Measurements from ENCODE around the gene HOXD12. TPM values are rescaled to one million over a fixed set of nuclear protein-coding genes. Genes with fewer than 3 reads are reported as not detected.

The HOXD12 gene
- total RNA-seq, 2 experiments from 2014 or later = 0.25 TPM; not detected in 1

GRCh38 chr2:176075481-176075880 is 24.1 kb upstream of the HOXD12 start:
- Histone ChIP-seq H2AFZ (ENCODE audit: low read length) (no peak overlapping the region), H3K9me3 (ENCODE audit: low read length) (no peaks in the 10 kb centered on the region), H3K4me3 (ENCODE audit: low read depth, low read length, poor library complexity, severe bottlenecking) (no peak overlapping the region), H3K9me2 (ENCODE audit: insufficient read depth, low read length) (no peaks in the 10 kb centered on the region), H3K4me2 (ENCODE audit: low read length) (no peak overlapping the region), H3K27ac (ENCODE audit: low read depth, low read length, poor library complexity, severe bottlenecking) (no peak overlapping the region), H3K79me2 (ENCODE audit: insufficient read depth, low read depth, low read length) (no peaks in the 10 kb centered on the region), H3K4me1 (ENCODE audit: insufficient read depth, low read length, poor library complexity, severe bottlenecking) (no peaks in the 10 kb centered on the region), H4K20me1 (ENCODE audit: insufficient read depth, low read length) (no peaks in the 10 kb centered on the region), H3K36me3 (ENCODE audit: insufficient read depth, low read length) (no peaks in the 10 kb centered on the region)
- intact Hi-C loops (cut with micrococcal nuclease; ENCODE audit: unreplicated experiment) = no loop called here
- no peak for DNase-seq (ENCODE audit: low spot score)
- CTCF ChIA-PET (ENCODE audit: unreplicated experiment) = interaction anchor here (0.5 kb wide), 1 partner anchor 596 kb away, joined by 3 read pairs; no protein-coding TSS in a partner anchor
- TF ChIP-seq CTCF (conservative IDR thresholded peaks at IDR 0.05; ENCODE audit: low read length) (no peak), EZH2phosphoT487 (IDR thresholded peaks at IDR 0.05; ENCODE audit: borderline replicate concordance, low read depth, low read length) (no peak)
- POLR2A ChIA-PET = interaction anchor here (0.7 kb wide), 1 partner anchor 313 kb away, joined by 3 read pairs; no protein-coding TSS in a partner anchor
- BruUV-seq (replicated peaks) = no TSS peak

GRCh38 chr2:176076063-176076462 is 23.5 kb upstream of the HOXD12 start:
- intact Hi-C loops (cut with micrococcal nuclease; ENCODE audit: unreplicated experiment) = no loop called here
- ChIA-PET POLR2A (no interaction called here), CTCF (ENCODE audit: unreplicated experiment) (interaction anchor here (0.5 kb wide), 1 partner anchor 597 kb away, joined by 3 read pairs; no protein-coding TSS in a partner anchor)
- Histone ChIP-seq H3K9me3 (ENCODE audit: low read length) (no peaks in the 10 kb centered on the region), H3K9me2 (ENCODE audit: insufficient read depth, low read length) (no peaks in the 10 kb centered on the region), H3K4me2 (ENCODE audit: low read length) (no peak overlapping the region), H3K4me1 (ENCODE audit: insufficient read depth, low read length, poor library complexity, severe bottlenecking) (no peaks in the 10 kb centered on the region), H3K27ac (ENCODE audit: low read depth, low read length, poor library complexity, severe bottlenecking) (no peak overlapping the region), H3K79me2 (ENCODE audit: insufficient read depth, low read depth, low read length) (no peaks in the 10 kb centered on the region), H3K36me3 (ENCODE audit: insufficient read depth, low read length) (no peaks in the 10 kb centered on the region), H2AFZ (ENCODE audit: low read length) (no peak overlapping the region), H4K20me1 (ENCODE audit: insufficient read depth, low read length) (no peaks in the 10 kb centered on the region), H3K4me3 (ENCODE audit: low read depth, low read length, poor library complexity, severe bottlenecking) (no peak overlapping the region)
- TF ChIP-seq CTCF (conservative IDR thresholded peaks at IDR 0.05; ENCODE audit: low read length) (no peak), EZH2phosphoT487 (IDR thresholded peaks at IDR 0.05; ENCODE audit: borderline replicate concordance, low read depth, low read length) (no peak)
- DNase-seq (ENCODE audit: low spot score) = no peak
- no TSS peak for BruUV-seq (replicated peaks)

- H4K20me1 ChIP-seq (ENCODE audit: insufficient read depth, low read length) = no peaks in the 10 kb centered on the region
- intact Hi-C loops (cut with micrococcal nuclease; ENCODE audit: unreplicated experiment) = no loop called here
- no peak for TF ChIP-seq EZH2phosphoT487 (IDR thresholded peaks at IDR 0.05; ENCODE audit: borderline replicate concordance, low read depth, low read length)
- TF ChIP-seq CTCF (conservative IDR thresholded peaks at IDR 0.05; ENCODE audit: low read length) = no peak
- BruUV-seq (replicated peaks) = no TSS peak
- POLR2A ChIA-PET = no interaction called here
- no peak overlapping the region for H2AFZ ChIP-seq (ENCODE audit: low read length)
- CTCF ChIA-PET (ENCODE audit: unreplicated experiment) = no interaction called here
- DNase-seq (ENCODE audit: low spot score) = no peak
- H3K36me3 ChIP-seq (ENCODE audit: insufficient read depth, low read length) = no peaks in the 10 kb centered on the region
- no peak overlapping the region for H3K4me3 ChIP-seq (ENCODE audit: low read depth, low read length, poor library complexity, severe bottlenecking)
- no peaks in the 10 kb centered on the region for H3K4me1 ChIP-seq (ENCODE audit: insufficient read depth, low read length, poor library complexity, severe bottlenecking)
- H3K9me3 ChIP-seq (ENCODE audit: low read length) = no peaks in the 10 kb centered on the region
- H3K79me2 ChIP-seq (ENCODE audit: insufficient read depth, low read depth, low read length) = no peaks in the 10 kb centered on the region
- no peak overlapping the region for H3K4me2 ChIP-seq (ENCODE audit: low read length)
- H3K9me2 ChIP-seq (ENCODE audit: insufficient read depth, low read length) = no peaks in the 10 kb centered on the region
- no peak overlapping the region for H3K27ac ChIP-seq (ENCODE audit: low read depth, low read length, poor library complexity, severe bottlenecking)
These were observed 22.8 kb upstream of the HOXD12 start for GRCh38 chr2:176076796-176077195.

Data from OCI-LY7 (cell line).